GM21825 (cell line): ENCODE data around the gene SORL1.

Experiments used
- ATAC-seq: cut with Tn5 transposase; IDR thresholded peaks from one replicate; pipeline ENCODE4 v1.9.1; 2021; ENCODE audit warnings: mild to moderate bottlenecking, moderate library complexity; ENCODE audit not compliant: unreplicated experiment

Gene SORL1

GRCh38 chr11:121561240-121561639, 109.1 kb downstream of the SORL1 start:
- ATAC-seq: no peak

DNA sequence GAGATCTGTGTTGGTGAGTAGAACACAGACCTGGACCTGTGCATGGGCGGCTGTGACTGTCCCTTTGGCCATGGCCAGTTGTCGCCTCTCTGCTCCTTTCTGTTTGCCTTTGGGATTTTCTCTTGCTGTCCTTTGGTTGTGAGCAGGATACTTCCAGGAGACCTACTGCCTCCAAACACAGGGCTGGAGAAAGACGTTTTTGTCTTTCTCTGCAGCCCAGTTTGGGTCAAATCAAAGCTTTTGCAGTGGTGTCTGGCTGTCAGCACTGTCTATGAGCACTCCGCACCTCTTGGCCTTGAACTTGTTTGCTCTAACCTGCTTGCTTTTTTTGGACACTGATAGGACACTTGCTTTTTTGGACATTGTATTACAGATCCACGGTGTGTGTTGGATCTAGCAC, 109.6 kb downstream of the SORL1 start:
- no peak for ATAC-seq

DNA sequence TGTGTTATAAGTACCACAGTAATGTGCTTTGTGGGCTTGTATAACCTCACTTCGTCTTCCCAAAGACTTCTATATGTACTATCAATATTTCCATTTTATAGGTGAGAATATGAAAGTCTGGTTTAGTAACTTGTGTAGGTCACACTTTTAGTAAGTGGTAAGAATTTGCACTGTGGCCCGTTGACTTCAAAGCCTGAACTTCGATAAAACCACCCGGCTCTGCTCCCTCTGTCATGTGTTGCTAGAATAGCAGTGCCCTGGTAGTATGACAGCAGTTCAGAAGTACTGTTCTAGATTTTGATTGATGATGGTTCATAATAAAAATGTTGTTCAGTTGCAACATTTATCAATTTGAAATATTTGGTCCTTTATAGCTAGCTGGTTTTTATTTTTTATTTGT, 110.9 kb downstream of the SORL1 start:
- no peak for ATAC-seq

GRCh38 chr11:121563900-121564822, 112.0 kb downstream of the SORL1 start:
- ATAC-seq: no peak

- no peak for ATAC-seq
Measured at GRCh38 chr11:121564948-121565684, 113.0 kb downstream of the SORL1 start.

- no peak for ATAC-seq
Measured at GRCh38 chr11:121566279-121567168, 114.4 kb downstream of the SORL1 start.

DNA sequence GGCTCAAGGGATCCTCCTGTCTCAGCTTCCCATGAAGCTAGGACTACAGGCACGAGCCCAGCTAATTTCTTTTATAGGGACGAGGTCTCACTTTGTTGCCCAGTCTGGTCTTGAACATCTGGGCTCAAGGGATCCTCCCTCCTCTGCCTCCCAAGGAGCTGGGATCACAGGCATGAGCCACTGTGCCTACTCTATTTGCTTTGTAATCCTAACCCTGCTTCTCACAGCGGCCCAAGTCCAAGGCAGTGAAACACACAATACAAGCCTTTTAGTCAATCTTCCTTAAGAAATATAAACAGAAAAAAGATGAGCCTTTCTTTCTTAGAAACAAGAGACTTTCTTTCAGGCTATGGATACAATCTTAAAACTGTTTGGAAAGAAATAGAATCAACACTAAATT, 115.9 kb downstream of the SORL1 start:
- no peak for ATAC-seq

DNA sequence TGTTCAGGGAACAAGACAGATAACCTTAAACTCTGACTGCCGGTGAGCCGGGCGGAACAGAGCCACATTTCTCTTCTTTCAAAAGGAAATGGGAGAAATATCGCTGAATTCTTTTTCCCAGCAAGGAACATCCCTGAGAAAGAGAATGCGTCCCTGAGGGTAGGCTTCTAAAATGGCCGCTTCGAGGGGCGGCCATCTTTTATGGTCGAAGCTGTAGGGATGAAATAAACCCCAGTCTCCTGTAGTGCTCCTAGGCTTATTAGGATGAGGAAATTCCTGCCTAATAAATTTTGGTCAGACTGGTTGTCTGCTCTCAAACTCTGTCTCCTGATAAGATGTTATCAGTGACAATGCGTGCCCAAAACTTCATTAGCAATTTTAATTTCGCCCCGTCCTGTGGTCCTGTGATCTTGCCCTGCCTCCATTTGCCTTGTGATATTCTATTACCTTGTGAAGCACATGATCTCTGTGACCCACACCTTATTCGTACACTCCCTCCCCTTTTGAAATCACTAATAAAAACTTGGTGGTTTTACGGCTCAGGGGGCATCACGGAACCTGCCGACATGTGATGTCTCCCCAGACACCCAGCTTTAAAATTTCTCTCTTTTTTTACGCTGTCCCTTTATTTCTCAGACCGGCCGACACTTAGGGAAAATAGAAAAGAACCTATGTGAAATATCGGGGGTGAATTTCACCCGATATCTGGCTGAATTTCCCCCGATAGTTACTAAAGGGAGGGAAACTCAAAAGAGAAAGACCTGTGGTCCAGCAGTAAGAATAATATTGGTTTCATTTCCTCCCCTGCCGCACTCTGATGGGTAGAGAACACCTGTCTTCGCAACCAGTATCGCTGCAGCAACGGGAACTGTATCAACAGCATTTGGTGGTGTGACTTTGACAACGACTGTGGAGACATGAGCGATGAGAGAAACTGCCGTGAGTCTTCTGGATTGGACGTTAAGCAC, 117.5 kb downstream of the SORL1 start:
- ATAC-seq: peak; percentile 96

GRCh38 chr11:121570453-121570852, 118.3 kb downstream of the SORL1 start:
- ATAC-seq: no peak

GRCh38 chr11:121571506-121571905, 119.4 kb downstream of the SORL1 start:
- no peak for ATAC-seq

DNA sequence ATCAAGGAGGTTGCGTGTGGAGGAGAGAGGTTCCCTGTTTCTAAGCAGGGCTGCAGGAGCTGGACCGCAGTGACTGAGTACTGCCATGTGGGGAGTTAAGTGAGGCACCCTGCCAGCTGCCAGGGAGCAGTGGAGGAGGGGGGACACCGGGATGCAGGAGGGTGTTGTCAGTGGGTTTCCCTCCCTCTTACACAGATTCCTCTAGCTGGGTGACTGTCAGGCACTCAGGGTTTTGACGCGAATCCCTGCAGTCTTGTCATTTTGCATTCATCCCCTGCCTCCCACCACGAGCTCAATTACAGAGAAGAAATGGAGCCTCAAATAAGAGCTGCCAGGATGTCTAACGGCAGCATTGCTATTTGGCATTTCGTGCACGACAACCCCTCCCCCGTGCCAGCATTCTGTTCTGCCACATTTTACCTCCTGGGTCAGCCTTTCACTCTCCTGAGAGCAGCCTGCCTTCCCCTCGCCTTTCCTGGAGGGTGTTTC, 120.5 kb downstream of the SORL1 start:
- no peak for ATAC-seq

DNA sequence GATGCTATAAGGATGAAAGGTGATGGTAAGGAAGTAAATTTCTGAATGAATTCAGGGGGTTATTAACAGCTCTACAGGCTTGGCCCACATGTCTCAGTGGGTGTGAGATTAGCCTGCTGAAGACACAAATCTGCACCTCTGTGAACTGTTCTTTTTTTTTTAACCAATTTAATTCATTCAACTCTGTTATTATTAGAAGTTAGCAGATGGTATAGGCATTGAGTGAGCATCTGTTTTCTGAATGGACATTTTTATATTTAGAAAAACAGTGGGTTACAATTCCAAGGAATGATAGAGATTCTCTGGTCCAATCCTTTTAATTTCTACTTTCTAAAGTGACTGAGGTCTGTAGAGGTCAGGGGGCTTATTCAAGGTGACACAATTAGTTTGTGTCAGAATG, 122.7 kb downstream of the SORL1 start:
- ATAC-seq: no peak

DNA sequence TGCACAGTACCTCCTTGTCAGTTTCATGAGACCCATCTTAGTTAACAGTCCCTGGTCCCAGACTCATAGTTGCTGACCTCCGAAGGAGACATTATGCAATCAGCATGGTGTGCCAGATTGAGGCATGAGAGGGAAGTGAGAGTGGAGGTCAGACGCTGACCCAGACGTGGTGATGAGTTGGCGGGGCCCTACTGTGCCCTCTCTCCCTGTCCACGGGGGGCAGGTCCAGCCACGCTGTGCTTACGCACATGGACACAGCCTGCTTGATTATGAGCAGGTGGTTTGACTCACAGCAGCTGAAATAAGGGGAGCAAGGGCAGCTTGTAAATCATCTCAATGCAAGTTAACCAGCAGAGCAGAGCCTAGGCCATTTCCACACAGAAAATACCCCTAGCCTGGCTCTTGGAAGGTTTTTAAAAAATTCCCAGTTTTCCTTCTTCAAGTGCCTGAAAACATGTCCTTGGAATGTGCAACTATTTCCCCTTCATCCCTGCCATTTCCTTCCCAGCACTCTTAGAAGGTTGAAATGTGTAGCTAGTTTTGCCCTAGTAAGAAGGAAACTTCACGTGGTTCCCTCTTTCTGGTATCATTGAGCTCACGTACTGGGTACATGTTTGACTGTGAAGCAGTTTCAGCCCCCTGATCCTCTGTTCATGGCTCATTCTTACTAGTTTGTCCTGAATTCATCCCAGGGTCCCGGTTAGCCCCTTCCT, 123.3 kb downstream of the SORL1 start:
- ATAC-seq: peak; percentile 48

DNA sequence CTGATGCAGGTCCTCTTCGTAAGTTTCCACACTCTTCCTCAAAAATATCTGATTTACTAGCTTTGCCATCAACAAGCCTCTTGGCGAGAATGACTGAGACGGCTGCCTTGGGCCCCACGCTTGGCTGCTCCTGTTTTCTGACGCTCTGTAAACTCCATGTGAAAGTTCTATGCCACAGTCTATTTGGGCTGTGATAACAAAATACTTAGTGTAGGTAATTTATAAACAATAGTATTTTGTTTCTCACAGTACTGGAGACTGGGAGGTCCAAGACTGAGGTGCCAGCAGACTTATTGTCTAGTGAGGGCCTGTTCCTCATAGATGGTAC, 123.8 kb downstream of the SORL1 start:
- peak; percentile 27 for ATAC-seq

DNA sequence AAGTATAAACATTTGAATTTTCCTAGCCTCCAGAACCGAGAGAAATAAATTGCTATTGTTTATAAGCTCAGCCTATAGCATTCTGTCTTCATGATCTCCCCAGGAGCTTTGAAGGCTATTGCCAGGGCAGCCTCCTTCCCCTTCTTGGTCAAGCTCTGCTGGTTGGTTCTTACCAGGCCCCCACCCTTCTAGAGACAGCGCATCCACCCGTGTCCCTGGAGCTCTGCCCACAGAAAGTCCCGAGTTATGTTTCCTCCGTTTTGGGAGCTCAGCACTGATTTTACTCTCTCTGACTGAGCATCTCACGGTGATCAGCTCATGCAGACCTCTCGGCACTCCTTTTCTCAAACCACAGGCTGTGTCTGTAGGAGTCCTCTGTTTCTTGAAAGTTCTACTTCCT, 124.4 kb downstream of the SORL1 start:
- no peak for ATAC-seq

DNA sequence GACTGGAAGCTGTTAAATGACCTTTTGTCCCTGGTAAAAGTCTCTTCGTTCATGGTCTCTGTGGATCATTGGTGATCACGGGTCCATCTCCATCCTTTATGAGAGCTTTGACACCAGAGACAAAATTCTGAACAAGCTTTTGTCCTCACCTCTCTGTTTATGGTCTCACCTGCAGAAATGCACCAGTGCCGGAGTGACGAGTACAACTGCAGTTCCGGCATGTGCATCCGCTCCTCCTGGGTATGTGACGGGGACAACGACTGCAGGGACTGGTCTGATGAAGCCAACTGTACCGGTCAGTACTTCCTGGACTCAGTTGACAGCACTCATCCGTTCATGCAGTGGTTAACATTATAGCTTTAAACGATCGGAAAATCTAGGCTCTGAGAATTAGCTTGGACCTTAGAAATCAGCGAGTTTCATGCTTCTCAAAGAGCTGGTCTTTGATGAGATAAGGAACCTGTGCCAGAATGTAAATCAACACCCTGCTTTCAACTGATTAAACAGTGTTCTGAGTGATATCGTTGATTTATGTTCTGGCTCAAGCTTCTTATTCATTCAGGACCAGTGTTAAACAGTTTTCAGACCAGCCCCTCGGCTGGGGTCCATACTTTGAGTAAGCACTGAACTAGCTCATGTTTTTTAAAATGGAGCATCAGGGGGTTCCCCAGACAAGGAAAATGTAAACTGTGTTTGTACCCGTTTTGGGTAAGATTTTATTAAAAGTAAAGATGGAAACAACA, 125.2 kb downstream of the SORL1 start:
- ATAC-seq: no peak

DNA sequence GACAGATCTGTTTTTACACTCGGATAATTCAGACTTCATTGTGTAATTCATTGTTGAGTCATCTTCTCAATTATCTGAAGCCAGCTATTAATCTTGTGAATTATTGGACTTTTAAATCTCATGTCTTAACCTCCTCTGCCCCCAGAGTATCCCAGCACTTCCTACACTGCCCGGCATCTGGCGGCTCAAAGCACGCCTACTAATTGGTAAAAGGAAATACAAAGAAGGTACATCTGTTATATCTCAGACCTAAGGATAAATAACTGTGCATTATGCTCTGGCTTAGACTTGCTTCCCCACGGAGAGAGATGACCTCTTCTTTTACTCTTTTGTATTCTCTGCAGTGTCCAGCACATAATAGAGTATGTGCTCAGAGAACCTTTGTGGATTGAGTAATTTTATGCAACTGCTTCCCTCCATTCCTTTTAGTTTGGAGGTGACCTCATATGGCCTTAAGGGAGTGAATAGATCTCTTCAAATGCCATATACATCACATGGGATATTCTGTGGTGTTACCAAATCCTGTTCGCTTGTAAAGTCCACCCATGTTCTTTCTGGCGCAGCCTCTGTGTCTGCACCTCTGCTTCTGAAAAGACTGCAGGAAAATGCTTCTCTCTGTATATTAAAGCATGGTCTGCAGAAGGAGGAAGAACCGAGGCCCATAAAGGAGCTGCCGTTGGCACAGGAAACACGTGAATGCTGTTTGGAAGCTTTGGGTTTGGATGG, 126.3 kb downstream of the SORL1 start:
- ATAC-seq: no peak

- no peak for ATAC-seq
Measured at GRCh38 chr11:121580154-121580553, 128.0 kb downstream of the SORL1 start.
